Effector CD8-positive, alpha-beta T cell (primary cell): ENCODE results near the gene DUSP3.

Source experiments
- DNase-seq: peaks from one replicate; lab custom pipeline; 2025; lab: John Stamatoyannopoulos, UW

The DUSP3 gene

DNA sequence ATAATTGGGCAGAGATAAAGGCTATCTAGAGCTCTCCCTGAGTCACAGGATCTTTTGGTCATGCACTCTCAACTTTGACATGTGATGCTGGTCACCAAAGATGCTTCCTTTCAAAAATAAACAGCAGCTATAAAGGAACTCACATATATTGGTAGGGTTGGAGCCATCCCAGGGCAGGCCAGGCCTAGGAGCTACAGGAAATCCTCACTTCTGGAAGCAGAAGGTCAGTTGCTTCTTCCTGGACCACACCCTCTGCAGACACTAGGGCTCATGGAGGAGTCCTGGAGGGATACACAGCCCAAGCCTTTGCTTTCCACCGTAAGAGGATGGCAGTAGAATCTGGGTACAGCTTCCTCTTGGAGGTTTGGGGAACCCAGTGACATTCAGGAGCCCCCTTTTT lies 44.8 kb downstream of the DUSP3 start:
- DNase-seq = no peak

DNA sequence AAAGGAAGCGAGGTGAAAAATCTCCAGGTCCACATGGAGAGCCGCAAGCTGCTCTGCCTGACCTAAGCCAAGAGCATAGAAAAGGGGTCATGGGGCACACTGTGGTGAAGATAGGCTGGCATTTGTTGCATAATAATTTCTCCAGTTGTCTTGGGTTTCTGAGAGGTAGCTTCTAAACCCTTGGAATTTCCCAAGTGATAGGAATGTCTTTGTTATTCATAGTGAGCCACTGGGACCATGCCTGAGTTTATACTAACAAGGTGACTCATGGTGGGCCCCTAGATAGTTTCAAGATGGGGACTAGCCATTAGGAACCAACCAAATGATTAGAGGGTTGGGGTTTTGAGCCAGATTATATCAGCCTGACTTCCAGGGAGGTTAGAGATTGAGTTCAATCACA lies 45.8 kb downstream of the DUSP3 start:
- DNase-seq = no peak

- DNase-seq = no peak
These were observed 50.7 kb downstream of the DUSP3 start for GRCh38 chr17:43728081-43728480.

GRCh38 chr17:43723697-43724359 lies 54.9 kb downstream of the DUSP3 start:
- DNase-seq = no peak

- no peak for DNase-seq
These were observed 55.7 kb downstream of the DUSP3 start for GRCh38 chr17:43722870-43723665.

- DNase-seq = no peak
These were observed 56.5 kb downstream of the DUSP3 start for GRCh38 chr17:43722269-43722619.

- no peak for DNase-seq
These were observed 57.1 kb downstream of the DUSP3 start for GRCh38 chr17:43721537-43722268.

- peak; percentile 47 for DNase-seq
These were observed 58.3 kb downstream of the DUSP3 start for GRCh38 chr17:43720311-43721060.

- no peak for DNase-seq
These were observed 59.2 kb downstream of the DUSP3 start for GRCh38 chr17:43719578-43719977.

DNA sequence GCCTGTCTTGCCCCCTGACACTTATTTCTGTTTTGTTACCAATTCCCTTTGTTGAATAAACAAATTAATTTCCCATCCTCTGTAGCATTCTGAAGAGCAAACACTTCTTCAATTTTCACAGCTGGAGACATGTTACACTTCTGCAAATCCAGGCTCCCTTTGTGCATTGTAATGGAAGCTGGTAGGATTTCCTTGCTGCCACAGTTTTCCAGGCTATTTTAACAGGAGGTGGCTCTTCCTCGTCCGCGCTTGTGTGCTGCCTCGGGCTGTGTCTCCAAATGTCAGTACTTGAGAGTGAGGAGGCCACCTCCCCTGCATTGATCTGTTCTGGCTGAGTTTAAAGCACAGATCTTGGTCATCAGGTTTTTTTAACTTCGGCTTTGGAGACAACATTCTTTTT lies 60.2 kb downstream of the DUSP3 start:
- no peak for DNase-seq

- no peak for DNase-seq
These were observed 60.9 kb downstream of the DUSP3 start for GRCh38 chr17:43717913-43718312.
